Liver (tissue), 9 donors: Measurements from ENCODE around the gene RALGPS1. TPM values are rescaled to one million over a fixed set of nuclear protein-coding genes. Genes with fewer than 3 reads are reported as not detected.

Experiments used
- DNase-seq: peaks from one replicate; pipeline ENCODE4 v3.0.0-alpha.2; 2017; ENCODE audit warnings: low spot score
- H3K27ac ChIP-seq, 2 donors: one replicate each; pipeline ENCODE4 v1.7.0; 2013; ENCODE audit warnings: inconsistent platforms in 2 of 2, low read length in 2 of 2, control low read depth in 1 of 2, low read depth in 1 of 2, mild to moderate bottlenecking in 1 of 2
- H3K27me3 ChIP-seq, 4 donors: one replicate each; pipeline versions ENCODE4 v1.6.1 to v1.7.0; 2013; ENCODE audit warnings: low read length in 3 of 4, inconsistent platforms in 1 of 4, mild to moderate bottlenecking in 1 of 4, moderate library complexity in 1 of 4; ENCODE audit not compliant: control insufficient read depth in 4 of 4, insufficient read depth in 4 of 4
- H3K36me3 ChIP-seq, 4 donors: one replicate each; pipeline versions ENCODE4 v1.6.1 to v1.7.0; 2013; ENCODE audit warnings: low read length in 3 of 4, mild to moderate bottlenecking in 3 of 4, low read depth in 1 of 4, moderate library complexity in 1 of 4; ENCODE audit not compliant: control insufficient read depth in 4 of 4, insufficient read depth in 3 of 4
- H3K4me1 ChIP-seq, 4 donors: one replicate each; pipeline versions ENCODE4 v1.6.1 to v1.7.0; 2013; ENCODE audit warnings: low read length in 3 of 4, mild to moderate bottlenecking in 3 of 4, moderate library complexity in 1 of 4; ENCODE audit not compliant: control insufficient read depth in 4 of 4, insufficient read depth in 4 of 4
- H3K4me3 ChIP-seq, 3 donors: one replicate each; pipeline versions ENCODE4 v1.6.1 to v1.7.0; 2013; ENCODE audit warnings: low read length in 3 of 3, control low read depth in 1 of 3, low read depth in 1 of 3, mild to moderate bottlenecking in 1 of 3
- H3K9ac ChIP-seq, 2 donors: one replicate each; pipeline ENCODE4 v1.7.0; 2013; ENCODE audit warnings: low read length in 2 of 2, mild to moderate bottlenecking in 2 of 2, moderate library complexity in 2 of 2, control low read depth in 1 of 2, low read depth in 1 of 2
- H3K9me3 ChIP-seq, 4 donors: one replicate each; pipeline versions ENCODE4 v1.6.1 to v1.7.0; 2013; ENCODE audit warnings: low read length in 3 of 4; ENCODE audit not compliant: control insufficient read depth in 4 of 4
- ATF3 ChIP-seq: IDR thresholded peaks from 2 replicates; pipeline ENCODE4 v1.6.1; 2016; ENCODE audit warnings: antibody characterized with exemption
- CTCF ChIP-seq: fragments of 150-350 bp; IDR thresholded peaks from 2 replicates; pipeline ENCODE4 v1.5.1; 2017; ENCODE audit warnings: improper control_type of control experiment, low read depth, low read length; ENCODE audit not compliant: missing input control
- EGR1 ChIP-seq, 2 donors: IDR thresholded peaks; 2 replicates each; pipeline ENCODE4 v1.6.1; 2016 to 2018; ENCODE audit warnings: antibody characterized with exemption in 2 of 2, low read depth in 2 of 2
- FOXA1 ChIP-seq: IDR thresholded peaks from 2 replicates; pipeline ENCODE4 v1.6.1; 2016; ENCODE audit warnings: antibody characterized with exemption
- FOXA2 ChIP-seq: IDR thresholded peaks from 2 replicates; pipeline ENCODE4 v1.6.1; 2016; ENCODE audit warnings: antibody characterized with exemption
- GABPA ChIP-seq, 2 donors: IDR thresholded peaks in 1 of 2; conservative IDR thresholded peaks in 1 of 2; 2 replicates each; pipeline ENCODE4 v1.6.1; 2016; ENCODE audit warnings: antibody characterized with exemption in 2 of 2, mild to moderate bottlenecking in 1 of 2, moderate library complexity in 1 of 2
- HNF4A ChIP-seq, 2 donors: conservative IDR thresholded peaks; 2 replicates each; pipeline ENCODE4 v1.6.1; 2016; ENCODE audit warnings: antibody characterized with exemption in 2 of 2, mild to moderate bottlenecking in 2 of 2
- HNF4G ChIP-seq: IDR thresholded peaks from 2 replicates; pipeline ENCODE4 v1.6.1; 2016; ENCODE audit warnings: antibody characterized with exemption
- JUND ChIP-seq, 2 donors: IDR thresholded peaks; 2 replicates each; pipeline ENCODE4 v1.6.1; 2016; ENCODE audit warnings: antibody characterized with exemption in 2 of 2
- MAX ChIP-seq: IDR thresholded peaks from 2 replicates; pipeline ENCODE4 v1.6.1; 2016; ENCODE audit warnings: antibody characterized with exemption
- NR2F2 ChIP-seq: IDR thresholded peaks from 2 replicates; pipeline ENCODE4 v1.6.1; 2016; ENCODE audit warnings: antibody characterized with exemption
- RAD21 ChIP-seq, 2 donors: IDR thresholded peaks; 2 replicates each; pipeline ENCODE4 v1.6.1; 2016; ENCODE audit warnings: antibody characterized with exemption in 2 of 2, mild to moderate bottlenecking in 2 of 2
- RXRA ChIP-seq, 2 donors: IDR thresholded peaks; 2 replicates each; pipeline ENCODE4 v1.6.1; 2017 to 2018; ENCODE audit warnings: antibody characterized with exemption in 2 of 2, mild to moderate bottlenecking in 1 of 2
- SP1 ChIP-seq: IDR thresholded peaks from 2 replicates; pipeline ENCODE4 v1.6.1; 2018; ENCODE audit warnings: antibody characterized with exemption, mild to moderate bottlenecking
- TAF1 ChIP-seq: conservative IDR thresholded peaks from 2 replicates; pipeline ENCODE4 v1.6.1; 2016; ENCODE audit warnings: antibody characterized with exemption, mild to moderate bottlenecking
- YY1 ChIP-seq: IDR thresholded peaks from 2 replicates; pipeline ENCODE4 v1.6.1; 2016; ENCODE audit warnings: antibody characterized with exemption, mild to moderate bottlenecking
- ZBTB33 ChIP-seq: IDR thresholded peaks from 2 replicates; pipeline ENCODE4 v1.6.1; 2016; ENCODE audit warnings: antibody characterized with exemption
- WGBS: extraction: QIAGEN DNeasy Blood & Tissue Kit; methylation state at CpG from one replicate; pipeline ENCODE4 v1.1.7; 2013; 5-methylcytosine and 5-hydroxymethylcytosine counted together
- polyA plus RNA-seq, 2 donors: library from polyadenylated mRNA; stranded (reverse) in 1 of 2; unstranded in 1 of 2; fragments of 200-250 nt in 1 of 2; fragments of >200 nt in 1 of 2; fragmentation: Nextera tagmentation in 1 of 2; extraction: Ambion mirVana in 1 of 2; gene quantifications; one replicate each; pipeline versions ENCODE4 v1.2.1 to v1.2.3, GENCODE V29; 2013 to 2015
- total RNA-seq, 2 donors: library from RNA; depleted of rRNA; stranded (reverse); fragments of >200 nt; gene quantifications; one replicate each; pipeline ENCODE4 v1.2.3, GENCODE V29; 2014
- donor health status: healthy.
- donor health status: healthy.
- donor health status: healthy.
- donor health status: healthy.
- donor health status: healthy.

The RALGPS1 gene
- total and polyA plus RNA-seq, 4 donors, result 1.4 to 2.7 (median 2.0) TPM

GRCh38 chr9:127136081-127136879, 221.7 kb downstream of the RALGPS1 start:
- H3K9me3 ChIP-seq, result no peaks in the 10 kb centered on the region
- no peak for TF ChIP-seq GABPA (IDR thresholded peaks at IDR 0.05 in 1 of 2, conservative IDR thresholded peaks at IDR 0.05 in 1 of 2)
- TF ChIP-seq NR2F2, result no peak
- no peak for TF ChIP-seq YY1
- TF ChIP-seq MAX, result no peak
- TF ChIP-seq FOXA2, result no peak
- no peak for TF ChIP-seq TAF1
- TF ChIP-seq HNF4G, result no peak
- no peak for TF ChIP-seq ZBTB33
- TF ChIP-seq ATF3, result no peak
- no peak for TF ChIP-seq FOXA1
- TF ChIP-seq SP1, result no peak
- peaks cover 0 to 20% (median 15%) of the 10 kb centered on the region in 4 donors for H3K4me1 ChIP-seq
- H3K4me3 ChIP-seq, result no peak overlapping the region
- no peak for DNase-seq
- no peak overlapping the region for H3K27ac ChIP-seq
- no peak overlapping the region for H3K9ac ChIP-seq
- no peaks in the 10 kb centered on the region for H3K36me3 ChIP-seq
- no peaks in the 10 kb centered on the region for H3K27me3 ChIP-seq
- WGBS, result 92% methylated on average over 8 of the region's 8 CpGs

- no peak overlapping the region for H3K9ac ChIP-seq
- H3K27ac ChIP-seq, result no peak overlapping the region
- H3K36me3 ChIP-seq, result no peaks in the 10 kb centered on the region
- H3K27me3 ChIP-seq, result no peaks in the 10 kb centered on the region
- H3K9me3 ChIP-seq, result no peaks in the 10 kb centered on the region
- WGBS, result 94% methylated on average over 5 of the region's 5 CpGs
- H3K4me1 ChIP-seq, result peaks cover 0 to 16% (median 11%) of the 10 kb centered on the region in 4 donors
- no peak for DNase-seq
- TF ChIP-seq CTCF (no peak), SP1 (no peak), EGR1 (IDR thresholded peaks at IDR 0.05; ENCODE audit: low read depth in 2 of 2) (no peak), NR2F2 (no peak), RXRA (IDR thresholded peaks at IDR 0.05) (no peak), MAX (no peak), FOXA1 (no peak), TAF1 (no peak), HNF4G (no peak), FOXA2 (no peak), JUND (IDR thresholded peaks at IDR 0.05) (no peak), YY1 (no peak), GABPA (IDR thresholded peaks at IDR 0.05 in 1 of 2, conservative IDR thresholded peaks at IDR 0.05 in 1 of 2) (no peak), HNF4A (conservative IDR thresholded peaks at IDR 0.05) (no peak), ZBTB33 (no peak), RAD21 (IDR thresholded peaks at IDR 0.05) (no peak)
- H3K4me3 ChIP-seq, result no peak overlapping the region
These were observed 222.5 kb downstream of the RALGPS1 start for GRCh38 chr9:127136880-127137639.
